Activated T-helper 1 cell treated with anti-CD3 and anti-CD28 coated beads, Interleukin-12 subunit alpha, Interleukin-12 subunit beta, Interleukin-2, Interleukin-4 antibody, amounts not matched to agents 30 ng/mL and 10 ng/mL and 1 ng/mL, durations not matched to agents 14 hours and 24 hours and 36 hours (primary cell): ENCODE measurements around the gene DKK1. TPM values are rescaled to one million over a fixed set of nuclear protein-coding genes. Genes with fewer than 3 reads are reported as not detected.

Experiments used
- DNase-seq: peaks from one replicate; pipeline ENCODE4 v3.0.0; 2021; ENCODE audit warnings: low spot score
- H3K27ac Mint-ChIP-seq: one replicate; pipeline ENCODE4 v1.8.0; 2021; ENCODE audit warnings: mild to moderate bottlenecking, mixed read lengths
- H3K27me3 Mint-ChIP-seq: one replicate; pipeline ENCODE4 v1.8.0; 2022; ENCODE audit warnings: mild to moderate bottlenecking, moderate library complexity, mixed read lengths; ENCODE audit not compliant: insufficient read depth
- H3K36me3 Mint-ChIP-seq: one replicate; pipeline ENCODE4 v1.8.0; 2021; ENCODE audit warnings: low read depth, mixed read lengths
- H3K4me1 Mint-ChIP-seq: one replicate; pipeline ENCODE4 v1.8.0; 2021; ENCODE audit warnings: low read depth, mixed read lengths
- H3K4me3 Mint-ChIP-seq: one replicate; pipeline ENCODE4 v1.8.0; 2021; ENCODE audit warnings: mild to moderate bottlenecking, moderate library complexity, mixed read lengths
- H3K9me3 Mint-ChIP-seq: one replicate; pipeline ENCODE4 v1.8.0; 2021; ENCODE audit warnings: mixed read lengths
- intact Hi-C: fragments of 100-400 bp; cut with micrococcal nuclease; formaldehyde crosslinking; loops from one replicate; pipeline ENCODE4 v1.15.1; 2024
- total RNA-seq: library from RNA; stranded (reverse); gene quantifications from 2 replicates; pipeline ENCODE4 v1.2.3, GENCODE V29; 2022

Gene DKK1, protein sequence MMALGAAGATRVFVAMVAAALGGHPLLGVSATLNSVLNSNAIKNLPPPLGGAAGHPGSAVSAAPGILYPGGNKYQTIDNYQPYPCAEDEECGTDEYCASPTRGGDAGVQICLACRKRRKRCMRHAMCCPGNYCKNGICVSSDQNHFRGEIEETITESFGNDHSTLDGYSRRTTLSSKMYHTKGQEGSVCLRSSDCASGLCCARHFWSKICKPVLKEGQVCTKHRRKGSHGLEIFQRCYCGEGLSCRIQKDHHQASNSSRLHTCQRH
- not detected in 2 replicates for total RNA-seq

DNA sequence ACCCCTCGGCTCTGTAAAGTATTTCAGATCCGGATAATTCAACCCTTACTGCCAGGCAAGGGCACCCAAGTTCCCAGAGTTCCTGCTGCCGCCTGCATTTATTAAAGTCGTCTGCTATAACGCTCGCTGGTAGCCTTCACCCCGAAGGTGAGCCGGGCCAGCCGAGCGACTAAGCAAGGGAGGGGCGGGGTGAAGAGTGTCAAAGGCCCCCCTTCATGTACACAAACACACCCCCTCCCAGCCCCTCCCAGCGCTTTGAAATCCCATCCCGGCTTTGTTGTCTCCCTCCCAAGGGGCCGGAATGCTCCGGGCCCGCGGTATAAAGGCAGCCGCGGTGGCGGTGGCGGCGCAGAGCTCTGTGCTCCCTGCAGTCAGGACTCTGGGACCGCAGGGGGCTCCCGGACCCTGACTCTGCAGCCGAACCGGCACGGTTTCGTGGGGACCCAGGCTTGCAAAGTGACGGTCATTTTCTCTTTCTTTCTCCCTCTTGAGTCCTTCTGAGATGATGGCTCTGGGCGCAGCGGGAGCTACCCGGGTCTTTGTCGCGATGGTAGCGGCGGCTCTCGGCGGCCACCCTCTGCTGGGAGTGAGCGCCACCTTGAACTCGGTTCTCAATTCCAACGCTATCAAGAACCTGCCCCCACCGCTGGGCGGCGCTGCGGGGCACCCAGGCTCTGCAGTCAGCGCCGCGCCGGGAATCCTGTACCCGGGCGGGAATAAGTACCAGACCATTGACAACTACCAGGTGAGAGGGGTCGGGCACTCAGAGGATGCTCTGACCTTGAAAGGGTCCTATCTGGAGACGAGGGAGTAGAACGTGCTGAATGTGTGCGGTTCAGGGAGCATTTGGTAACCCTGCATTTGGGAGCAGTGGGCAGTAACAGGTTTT lies at the start of gene DKK1:
Gene DKK1 (plus strand): TSS at position 349 of the 889 bp plus-strand sequence. CDS start 154 bp downstream, at position 503.
- no peak for DNase-seq
- Mint-ChIP-seq H3K27ac (no peak within 1 kb of the TSS), H3K9me3 (no peaks in the 10 kb centered on the region), H3K4me3 (no peak within 1 kb of the TSS), H3K27me3 (peaks cover 56% of the 10 kb centered on the region), H3K36me3 (peaks cover 1% of the 10 kb centered on the region), H3K4me1 (no peaks in the 10 kb centered on the region)
- intact Hi-C loops, result no loop called here

DNA sequence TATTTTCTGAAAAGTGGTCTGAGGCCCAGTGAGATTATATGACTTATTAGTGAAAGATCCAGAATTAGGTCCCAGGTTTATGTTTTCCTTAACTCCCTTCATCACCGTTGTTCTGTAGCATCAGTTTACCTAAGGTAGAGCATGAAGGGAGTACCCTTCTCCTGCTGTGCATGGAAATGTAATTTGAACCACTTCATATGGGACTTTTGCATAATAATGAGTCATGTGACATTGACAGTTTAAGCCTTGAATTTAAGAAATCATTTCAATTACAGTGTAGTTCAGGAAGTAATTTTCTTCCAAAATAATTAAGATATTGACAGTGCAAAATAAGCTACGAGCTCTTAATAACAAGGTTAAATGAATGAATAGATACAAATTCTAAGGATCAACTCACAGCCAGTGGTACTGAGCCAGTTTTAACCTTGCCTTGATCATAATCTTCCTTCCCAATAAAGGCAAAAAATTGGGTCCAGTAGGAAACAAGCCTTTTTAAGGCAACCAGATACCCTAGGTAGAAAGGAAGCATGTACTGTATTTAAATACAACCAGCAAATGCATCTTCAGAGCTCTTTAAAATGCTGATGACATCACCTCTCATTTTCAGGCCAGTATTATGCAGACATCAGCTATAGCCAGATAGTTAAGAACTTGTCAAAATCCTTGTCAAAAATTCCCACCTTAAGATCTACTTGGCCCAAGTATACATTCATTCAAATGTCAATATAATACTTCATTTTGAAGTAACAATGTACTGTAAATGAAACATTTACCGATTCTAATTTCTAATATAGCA lies 48.8 kb upstream of the DKK1 start:
- Mint-ChIP-seq H3K27ac (no peak overlapping the region), H3K36me3 (no peaks in the 10 kb centered on the region), H3K4me1 (no peaks in the 10 kb centered on the region), H3K9me3 (no peaks in the 10 kb centered on the region), H3K4me3 (no peak overlapping the region), H3K27me3 (no peaks in the 10 kb centered on the region)
- intact Hi-C loops, result no loop called here
- no peak for DNase-seq

DNA sequence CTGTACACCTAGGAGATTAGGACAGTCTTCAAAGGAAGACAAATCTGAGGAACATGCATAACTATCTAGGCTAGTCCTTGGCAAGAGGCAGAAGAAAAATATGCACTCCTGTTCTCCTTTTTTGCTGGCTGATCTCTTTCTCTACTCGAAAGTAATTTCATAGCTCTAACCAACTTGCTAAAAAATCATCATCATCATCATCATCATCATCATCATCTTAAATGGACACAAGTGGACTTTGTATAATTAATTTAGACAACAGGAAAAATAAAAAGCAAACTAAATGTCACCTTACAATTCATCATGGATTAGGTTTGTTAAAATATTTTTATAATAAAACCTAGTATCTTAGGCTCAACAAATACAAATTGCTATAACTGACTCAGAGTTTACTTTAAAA lies 47.2 kb upstream of the DKK1 start:
- Mint-ChIP-seq H3K9me3 (no peaks in the 10 kb centered on the region), H3K4me3 (no peak overlapping the region), H3K36me3 (no peaks in the 10 kb centered on the region), H3K4me1 (no peaks in the 10 kb centered on the region), H3K27me3 (no peaks in the 10 kb centered on the region), H3K27ac (no peak overlapping the region)
- DNase-seq, result no peak
- intact Hi-C loops, result no loop called here

DNA sequence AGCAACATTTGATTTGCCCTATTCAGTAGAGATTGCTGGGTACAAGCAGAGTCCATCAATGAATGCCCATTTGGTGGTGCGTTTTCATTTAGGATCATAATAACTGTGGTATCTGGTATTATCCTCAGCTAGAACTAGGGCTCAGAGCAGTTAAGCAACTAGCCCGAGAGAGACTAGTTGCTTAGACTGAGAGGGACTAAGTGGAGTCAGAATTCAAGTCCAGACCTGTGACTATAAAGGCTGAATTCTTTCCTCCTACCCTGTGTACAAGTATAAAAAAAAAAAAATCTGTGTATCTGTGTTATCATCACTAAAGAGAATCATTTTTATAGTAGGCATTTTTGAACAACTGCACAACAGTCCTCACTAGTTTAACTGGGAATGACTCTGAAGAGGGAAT lies 45.3 kb upstream of the DKK1 start:
- no peak for DNase-seq
- Mint-ChIP-seq H3K27ac (no peak overlapping the region), H3K9me3 (no peaks in the 10 kb centered on the region), H3K27me3 (no peaks in the 10 kb centered on the region), H3K4me3 (no peak overlapping the region), H3K4me1 (no peaks in the 10 kb centered on the region), H3K36me3 (no peaks in the 10 kb centered on the region)
- intact Hi-C loops, result no loop called here

DNA sequence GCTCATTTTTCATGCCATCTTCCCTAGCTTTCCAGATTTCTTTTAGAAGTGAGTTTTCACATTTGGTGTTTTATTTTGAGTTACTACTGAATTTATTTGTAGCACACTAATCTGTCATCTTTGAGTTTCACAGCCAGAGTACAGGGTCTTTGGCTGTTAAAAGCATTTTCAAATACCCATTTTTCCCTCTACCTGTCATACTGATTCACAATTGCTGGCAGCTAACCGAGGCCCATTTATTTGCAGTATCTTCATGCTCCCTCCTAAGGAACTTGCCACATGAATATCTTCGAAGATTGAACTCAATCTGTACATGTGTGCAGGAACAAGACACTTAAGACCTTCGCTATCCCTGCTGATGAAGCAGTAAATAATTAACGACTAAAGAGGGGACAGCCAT lies 44.8 kb upstream of the DKK1 start:
- H3K27me3 Mint-ChIP-seq, result no peaks in the 10 kb centered on the region
- H3K27ac Mint-ChIP-seq, result no peak overlapping the region
- H3K4me1 Mint-ChIP-seq, result no peaks in the 10 kb centered on the region
- no peak for DNase-seq
- H3K36me3 Mint-ChIP-seq, result no peaks in the 10 kb centered on the region
- H3K4me3 Mint-ChIP-seq, result no peak overlapping the region
- no peaks in the 10 kb centered on the region for H3K9me3 Mint-ChIP-seq
- intact Hi-C loops, result no loop called here

DNA sequence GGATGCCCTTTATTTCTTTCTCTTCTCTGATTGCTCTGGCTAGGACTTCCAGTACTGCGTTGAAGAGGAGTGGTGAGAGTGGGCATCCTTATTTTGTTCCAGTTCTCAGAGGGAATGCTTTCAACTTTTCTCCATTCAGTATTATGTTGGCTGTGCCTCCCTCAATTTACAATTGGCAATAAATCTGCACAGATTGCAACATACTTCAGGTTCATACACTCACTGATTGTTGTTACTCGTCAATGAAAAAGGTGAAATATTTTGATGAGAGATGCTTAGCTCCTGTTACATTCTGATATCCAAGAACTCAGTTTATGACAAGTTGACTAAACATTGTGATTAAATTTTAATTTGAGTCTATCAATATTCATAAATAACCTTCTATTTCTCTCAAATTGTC lies 37.9 kb upstream of the DKK1 start:
- Mint-ChIP-seq H3K27me3 (no peaks in the 10 kb centered on the region), H3K4me3 (no peak overlapping the region), H3K27ac (no peak overlapping the region), H3K4me1 (no peaks in the 10 kb centered on the region), H3K9me3 (peaks cover 7% of the 10 kb centered on the region), H3K36me3 (no peaks in the 10 kb centered on the region)
- DNase-seq, result no peak
- intact Hi-C loops, result no loop called here

DNA sequence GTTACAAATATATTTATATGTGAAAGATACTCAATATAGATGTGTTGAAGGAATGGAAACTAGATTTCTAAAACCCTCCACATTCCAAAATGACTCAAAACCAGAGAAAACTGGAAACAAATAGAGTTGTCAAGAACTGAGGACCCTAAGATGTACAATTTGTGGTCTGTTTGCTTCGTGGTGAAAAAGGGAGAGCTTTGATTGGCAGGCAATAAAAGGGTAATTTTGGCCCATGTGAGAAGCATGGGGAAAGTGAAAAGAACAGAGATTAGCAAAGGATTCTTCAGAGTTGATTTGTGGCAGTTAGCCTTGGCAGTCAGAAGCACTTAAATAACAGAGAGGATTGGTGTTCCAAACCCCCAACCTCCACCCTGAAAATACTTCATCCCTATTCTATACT lies 37.1 kb upstream of the DKK1 start:
- Mint-ChIP-seq H3K27ac (no peak overlapping the region), H3K4me1 (no peaks in the 10 kb centered on the region), H3K4me3 (no peak overlapping the region), H3K36me3 (no peaks in the 10 kb centered on the region), H3K9me3 (peaks cover 7% of the 10 kb centered on the region), H3K27me3 (no peaks in the 10 kb centered on the region)
- intact Hi-C loops, result no loop called here
- no peak for DNase-seq

DNA sequence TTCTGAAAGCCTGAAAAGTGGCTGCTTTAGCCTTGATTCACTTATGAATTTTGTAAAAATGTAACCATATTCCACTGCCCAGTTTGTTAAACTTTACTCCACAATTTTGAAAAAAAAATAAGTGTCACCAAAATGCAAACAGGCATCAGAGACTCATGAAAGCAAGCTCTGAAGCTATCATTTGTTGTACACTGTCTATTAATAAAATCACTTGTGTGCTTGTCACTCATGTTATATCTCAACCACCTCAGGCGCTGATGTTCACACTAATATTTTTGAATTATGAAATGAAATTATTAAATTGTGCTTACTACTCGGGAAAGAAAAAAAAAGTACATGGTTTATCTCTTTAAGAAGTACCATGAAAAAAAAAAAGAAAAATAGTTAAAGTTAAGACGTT lies 34.5 kb upstream of the DKK1 start:
- intact Hi-C loops, result no loop called here
- Mint-ChIP-seq H3K9me3 (peaks cover 7% of the 10 kb centered on the region), H3K27ac (no peak overlapping the region)

DNA sequence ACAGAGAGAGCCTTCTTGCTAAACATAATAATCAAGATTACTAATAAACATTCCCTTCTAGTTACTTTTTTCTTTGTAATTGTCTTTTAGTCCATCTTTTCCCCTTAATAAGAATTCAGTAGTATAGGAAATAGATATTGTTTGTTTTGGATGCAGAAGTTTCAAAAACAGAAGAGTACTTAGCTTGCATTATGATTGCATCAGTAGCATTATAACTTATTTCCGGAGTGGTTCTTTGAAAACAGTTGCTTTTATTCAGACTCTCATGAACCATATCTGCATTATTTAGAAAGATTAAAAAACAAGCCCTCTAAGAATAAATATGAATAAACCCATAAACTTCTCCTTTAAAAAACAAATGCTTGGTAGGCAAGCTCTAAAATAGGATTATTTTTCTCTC lies 34.0 kb upstream of the DKK1 start:
- no peak for DNase-seq
- no peaks in the 10 kb centered on the region for H3K4me1 Mint-ChIP-seq
- no peaks in the 10 kb centered on the region for H3K27me3 Mint-ChIP-seq
- H3K36me3 Mint-ChIP-seq, result no peaks in the 10 kb centered on the region
- peaks cover 7% of the 10 kb centered on the region for H3K9me3 Mint-ChIP-seq
- intact Hi-C loops, result no loop called here
- no peak overlapping the region for H3K27ac Mint-ChIP-seq
- H3K4me3 Mint-ChIP-seq, result no peak overlapping the region

More for the DNA sequence above, 34.5 kb upstream of the DKK1 start:
- Mint-ChIP-seq H3K27me3 (no peaks in the 10 kb centered on the region), H3K4me3 (no peak overlapping the region), H3K36me3 (no peaks in the 10 kb centered on the region), H3K4me1 (no peaks in the 10 kb centered on the region)
- DNase-seq, result no peak

DNA sequence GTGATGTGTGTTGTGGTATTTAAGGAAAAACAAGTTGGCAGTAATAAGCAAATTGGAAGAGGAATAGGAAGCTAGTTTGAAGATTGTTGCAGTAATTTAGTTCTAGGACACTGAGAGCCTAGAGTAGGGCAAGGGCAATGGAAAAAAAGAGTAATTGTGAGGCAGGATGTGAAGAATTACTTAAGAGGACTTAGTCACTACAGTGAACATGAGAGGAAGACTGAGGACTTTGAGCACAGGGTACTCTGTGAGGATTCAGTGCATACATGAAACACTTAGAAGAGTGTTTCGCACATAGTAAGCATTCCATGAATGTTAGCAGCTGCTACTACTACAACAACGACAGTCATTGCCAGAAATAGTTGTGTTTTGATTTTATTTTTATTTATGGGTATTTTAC lies 30.9 kb upstream of the DKK1 start:
- intact Hi-C loops, result no loop called here
- Mint-ChIP-seq H3K36me3 (no peaks in the 10 kb centered on the region), H3K9me3 (no peaks in the 10 kb centered on the region), H3K4me1 (no peaks in the 10 kb centered on the region), H3K4me3 (no peak overlapping the region), H3K27me3 (no peaks in the 10 kb centered on the region), H3K27ac (no peak overlapping the region)
- no peak for DNase-seq

DNA sequence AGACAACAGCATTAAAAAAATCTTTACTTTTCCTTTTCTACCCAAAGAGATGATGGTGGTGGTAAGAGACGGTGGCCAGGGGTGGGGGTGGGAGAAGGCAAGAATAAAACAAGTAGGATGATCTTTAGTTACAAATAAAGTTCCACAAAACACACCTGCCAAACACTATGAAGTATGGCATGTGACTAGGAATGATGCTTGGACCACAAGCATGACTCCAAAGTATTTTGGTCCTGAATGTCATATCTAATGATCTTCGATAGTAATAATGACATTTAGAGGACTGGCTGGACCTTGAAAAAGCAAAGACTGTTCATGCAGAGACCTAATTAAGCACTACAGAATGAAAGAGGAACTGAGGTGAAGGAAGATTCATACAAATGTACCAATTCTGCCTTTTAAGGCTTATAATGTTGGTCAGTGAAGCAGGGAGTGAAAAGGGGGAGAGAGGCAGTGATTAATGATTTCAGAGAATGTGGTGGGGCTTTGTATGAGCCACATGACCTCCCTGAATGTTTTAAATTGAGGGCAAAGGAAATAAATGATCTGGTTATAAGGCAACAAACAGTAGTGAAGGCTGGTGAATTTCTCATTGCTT lies 29.6 kb upstream of the DKK1 start:
- no peaks in the 10 kb centered on the region for H3K36me3 Mint-ChIP-seq
- no peaks in the 10 kb centered on the region for H3K27me3 Mint-ChIP-seq
- H3K4me1 Mint-ChIP-seq, result no peaks in the 10 kb centered on the region
- no peak for DNase-seq
- intact Hi-C loops, result no loop called here
- H3K4me3 Mint-ChIP-seq, result no peak overlapping the region
- no peaks in the 10 kb centered on the region for H3K9me3 Mint-ChIP-seq
- no peak overlapping the region for H3K27ac Mint-ChIP-seq

DNA sequence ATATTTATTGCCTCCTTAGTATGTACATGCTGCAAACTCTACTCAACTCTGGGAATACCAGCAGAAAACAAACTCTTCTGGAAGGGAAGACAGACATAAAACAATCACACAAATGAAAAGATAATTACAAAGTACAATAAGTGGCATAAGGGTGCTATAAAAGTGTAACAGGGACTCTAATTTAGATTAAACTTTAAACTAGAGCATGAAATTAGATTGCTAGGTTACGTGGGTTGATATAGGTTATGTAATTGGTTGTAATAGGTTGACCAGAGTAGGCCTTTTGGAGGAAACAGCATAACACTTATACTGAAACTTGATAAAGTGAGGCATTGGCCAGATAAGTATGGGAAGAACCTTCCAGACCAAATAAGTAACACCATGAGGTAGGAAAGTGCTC lies 26.2 kb upstream of the DKK1 start:
- DNase-seq, result no peak
- H3K4me3 Mint-ChIP-seq, result no peak overlapping the region
- H3K27me3 Mint-ChIP-seq, result no peaks in the 10 kb centered on the region
- H3K27ac Mint-ChIP-seq, result no peak overlapping the region
- H3K4me1 Mint-ChIP-seq, result no peaks in the 10 kb centered on the region
- intact Hi-C loops, result no loop called here
- no peaks in the 10 kb centered on the region for H3K36me3 Mint-ChIP-seq
- no peaks in the 10 kb centered on the region for H3K9me3 Mint-ChIP-seq
